ENCODE data around the gene LMF1. TPM values are rescaled to one million over a fixed set of nuclear protein-coding genes. Genes with fewer than 3 reads are reported as not detected.

Gene LMF1
- total and polyA plus RNA-seq, 9 of the 15 experiments (the other 6 are each of a cell fraction or from before 2014, with no cell fraction given), result 0.11 to 1.6 (median 0.55) TPM; not detected in 1

DNA sequence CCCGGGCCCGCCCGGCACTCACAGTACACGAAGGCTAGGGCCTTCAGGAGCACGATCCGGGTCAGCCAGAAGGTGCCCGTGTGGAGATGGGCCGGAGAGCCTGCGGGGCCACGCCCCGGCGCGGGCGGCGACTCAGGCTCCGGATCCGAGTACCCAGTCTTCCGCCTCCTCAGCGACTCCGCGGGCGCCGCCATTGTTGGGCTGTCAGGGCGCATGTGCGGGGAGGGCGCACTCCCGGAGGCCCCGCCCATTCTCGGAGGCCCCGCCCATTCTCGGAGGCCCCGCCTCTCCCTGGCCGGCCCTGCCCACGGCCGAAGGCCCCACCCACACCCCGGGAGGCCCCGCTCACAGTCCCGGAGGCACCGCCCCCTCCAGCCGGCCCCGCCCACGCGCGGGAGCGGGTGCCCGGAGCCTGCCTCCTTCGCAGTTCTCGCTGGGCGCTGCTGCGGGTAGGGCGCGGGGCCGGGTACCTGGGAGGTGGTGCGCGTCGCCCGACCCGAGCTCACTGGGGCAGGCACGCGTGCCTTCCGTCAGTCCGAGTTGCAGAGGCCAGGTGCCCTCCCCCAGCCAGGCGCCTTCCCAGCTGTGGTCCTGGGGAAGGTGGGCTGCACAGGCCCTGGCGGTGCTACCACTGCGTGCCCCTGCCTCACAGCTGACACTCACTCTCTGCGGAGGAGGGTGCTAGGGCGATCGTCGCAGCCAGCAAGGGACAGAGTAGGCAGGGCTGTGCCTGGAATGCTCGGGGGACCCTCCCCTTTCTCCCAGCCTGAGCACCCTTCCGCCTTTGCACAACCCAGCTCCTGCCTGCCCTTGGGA lies at the start of gene LMF1 (continued):
- TF ChIP-seq SRF (CRISPR knock-in tag; IDR thresholded peaks at IDR 0.05), result peak in 1 of 2 experiments; percentile 60; a peak in 1 of 4 replicates
- no peak for TF ChIP-seq HEY1 (CRISPR knock-in tag; IDR thresholded peaks at IDR 0.05; ENCODE audit: borderline replicate concordance)
- TF ChIP-seq NR3C1 (CRISPR knock-in tag; IDR thresholded peaks at IDR 0.05), result peak; percentile 72; the same call in 1 of the 2 replicates
- no peak for TF ChIP-seq HMGN3 (IDR thresholded peaks at IDR 0.05; ENCODE audit: borderline replicate concordance, extremely low read depth, insufficient read length, low read depth, low read length)
- TF ChIP-seq, protein P1, sequence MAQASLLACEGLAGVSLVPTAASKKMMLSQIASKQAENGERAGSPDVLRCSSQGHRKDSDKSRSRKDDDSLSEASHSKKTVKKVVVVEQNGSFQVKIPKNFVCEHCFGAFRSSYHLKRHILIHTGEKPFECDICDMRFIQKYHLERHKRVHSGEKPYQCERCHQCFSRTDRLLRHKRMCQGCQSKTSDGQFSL (CRISPR knock-in tag; IDR thresholded peaks at IDR 0.05), result 0 out of 2 replicates have a peak, but pooled peaks have one; percentile 15
- TF ChIP-seq, protein P1 (tag; IDR thresholded peaks at IDR 0.05), result no peak
- peak; percentile 71 for TF ChIP-seq GABPA (tag; conservative IDR thresholded peaks at IDR 0.05; ENCODE audit: low read depth)
- no peak for TF ChIP-seq RBM17 (IDR thresholded peaks at IDR 0.05; ENCODE audit: borderline replicate concordance, low read depth, low read length)
- no peak for TF ChIP-seq ZNF184 (CRISPR knock-in tag; IDR thresholded peaks at IDR 0.05)
- no peak for TF ChIP-seq TCFL5 (CRISPR knock-in tag; conservative IDR thresholded peaks at IDR 0.05)
- TF ChIP-seq, protein P2, sequence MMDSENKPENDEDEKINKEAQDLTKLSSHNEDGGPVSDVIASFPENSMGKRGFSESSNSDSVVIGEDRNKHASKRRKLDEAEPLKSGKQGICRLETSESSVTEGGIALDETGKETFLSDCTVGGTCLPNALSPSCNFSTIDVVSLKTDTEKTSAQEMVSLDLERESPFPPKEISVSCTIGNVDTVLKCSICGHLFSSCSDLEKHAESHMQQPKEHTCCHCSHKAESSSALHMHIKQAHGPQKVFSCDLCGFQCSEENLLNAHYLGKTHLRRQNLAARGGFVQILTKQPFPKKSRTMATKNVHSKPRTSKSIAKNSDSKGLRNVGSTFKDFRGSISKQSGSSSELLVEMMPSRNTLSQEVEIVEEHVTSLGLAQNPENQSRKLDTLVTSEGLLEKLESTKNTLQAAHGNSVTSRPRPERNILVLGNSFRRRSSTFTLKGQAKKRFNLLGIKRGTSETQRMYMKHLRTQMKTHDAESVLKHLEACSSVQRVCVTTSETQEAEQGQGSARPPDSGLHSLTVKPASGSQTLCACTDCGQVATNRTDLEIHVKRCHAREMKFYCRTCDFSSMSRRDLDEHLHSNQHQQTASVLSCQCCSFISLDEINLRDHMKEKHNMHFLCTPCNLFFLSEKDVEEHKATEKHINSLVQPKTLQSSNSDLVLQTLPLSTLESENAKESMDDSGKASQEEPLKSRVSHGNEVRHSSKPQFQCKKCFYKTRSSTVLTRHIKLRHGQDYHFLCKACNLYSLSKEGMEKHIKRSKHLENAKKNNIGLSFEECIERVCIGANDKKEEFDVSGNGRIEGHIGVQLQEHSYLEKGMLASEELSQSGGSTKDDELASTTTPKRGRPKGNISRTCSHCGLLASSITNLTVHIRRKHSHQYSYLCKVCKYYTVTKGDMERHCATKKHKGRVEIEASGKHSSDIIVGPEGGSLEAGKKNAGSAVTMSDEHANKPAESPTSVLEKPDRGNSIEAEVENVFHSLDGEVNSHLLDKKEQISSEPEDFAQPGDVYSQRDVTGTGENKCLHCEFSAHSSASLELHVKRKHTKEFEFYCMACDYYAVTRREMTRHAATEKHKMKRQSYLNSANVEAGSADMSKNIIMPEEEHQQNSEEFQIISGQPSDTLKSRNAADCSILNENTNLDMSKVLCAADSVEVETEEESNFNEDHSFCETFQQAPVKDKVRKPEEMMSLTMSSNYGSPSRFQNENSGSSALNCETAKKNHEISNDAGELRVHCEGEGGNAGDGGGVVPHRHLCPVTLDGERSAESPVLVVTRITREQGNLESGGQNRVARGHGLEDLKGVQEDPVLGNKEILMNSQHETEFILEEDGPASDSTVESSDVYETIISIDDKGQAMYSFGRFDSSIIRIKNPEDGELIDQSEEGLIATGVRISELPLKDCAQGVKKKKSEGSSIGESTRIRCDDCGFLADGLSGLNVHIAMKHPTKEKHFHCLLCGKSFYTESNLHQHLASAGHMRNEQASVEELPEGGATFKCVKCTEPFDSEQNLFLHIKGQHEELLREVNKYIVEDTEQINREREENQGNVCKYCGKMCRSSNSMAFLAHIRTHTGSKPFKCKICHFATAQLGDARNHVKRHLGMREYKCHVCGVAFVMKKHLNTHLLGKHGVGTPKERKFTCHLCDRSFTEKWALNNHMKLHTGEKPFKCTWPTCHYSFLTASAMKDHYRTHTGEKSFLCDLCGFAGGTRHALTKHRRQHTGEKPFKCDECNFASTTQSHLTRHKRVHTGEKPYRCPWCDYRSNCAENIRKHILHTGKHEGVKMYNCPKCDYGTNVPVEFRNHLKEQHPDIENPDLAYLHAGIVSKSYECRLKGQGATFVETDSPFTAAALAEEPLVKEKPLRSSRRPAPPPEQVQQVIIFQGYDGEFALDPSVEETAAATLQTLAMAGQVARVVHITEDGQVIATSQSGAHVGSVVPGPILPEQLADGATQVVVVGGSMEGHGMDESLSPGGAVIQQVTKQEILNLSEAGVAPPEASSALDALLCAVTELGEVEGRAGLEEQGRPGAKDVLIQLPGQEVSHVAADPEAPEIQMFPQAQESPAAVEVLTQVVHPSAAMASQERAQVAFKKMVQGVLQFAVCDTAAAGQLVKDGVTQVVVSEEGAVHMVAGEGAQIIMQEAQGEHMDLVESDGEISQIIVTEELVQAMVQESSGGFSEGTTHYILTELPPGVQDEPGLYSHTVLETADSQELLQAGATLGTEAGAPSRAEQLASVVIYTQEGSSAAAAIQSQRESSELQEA (IDR thresholded peaks at IDR 0.05; ENCODE audit: low read depth), result no peak
- TF ChIP-seq ZNF143 (CRISPR knock-in tag; IDR thresholded peaks at IDR 0.05), result no peak; the same call in 1 of the 2 replicates
- TF ChIP-seq, protein P3, sequence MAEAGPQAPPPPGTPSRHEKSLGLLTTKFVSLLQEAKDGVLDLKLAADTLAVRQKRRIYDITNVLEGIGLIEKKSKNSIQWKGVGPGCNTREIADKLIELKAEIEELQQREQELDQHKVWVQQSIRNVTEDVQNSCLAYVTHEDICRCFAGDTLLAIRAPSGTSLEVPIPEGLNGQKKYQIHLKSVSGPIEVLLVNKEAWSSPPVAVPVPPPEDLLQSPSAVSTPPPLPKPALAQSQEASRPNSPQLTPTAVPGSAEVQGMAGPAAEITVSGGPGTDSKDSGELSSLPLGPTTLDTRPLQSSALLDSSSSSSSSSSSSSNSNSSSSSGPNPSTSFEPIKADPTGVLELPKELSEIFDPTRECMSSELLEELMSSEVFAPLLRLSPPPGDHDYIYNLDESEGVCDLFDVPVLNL (CRISPR knock-in tag; IDR thresholded peaks at IDR 0.05; ENCODE audit: low read depth), result 0 out of 2 replicates have a peak, but pooled peaks have one; percentile 56
- no peak for TF ChIP-seq ZC3H8 (IDR thresholded peaks at IDR 0.05)
- TF ChIP-seq SIN3A (IDR thresholded peaks at IDR 0.05; ENCODE audit: borderline replicate concordance in 2 of 2, control insufficient read depth in 1 of 2, low read depth in 2 of 2, low read length in 2 of 2), result 0 out of 4 replicates have a peak, but pooled peaks of 1 of the 2 experiments have one; percentile 50
- TF ChIP-seq BRF1 (IDR thresholded peaks at IDR 0.05; ENCODE audit: borderline replicate concordance, extremely low read depth, insufficient read length), result no peak

All from K562 (cell line).